ENCODE results near the gene SNX8.

DNA sequence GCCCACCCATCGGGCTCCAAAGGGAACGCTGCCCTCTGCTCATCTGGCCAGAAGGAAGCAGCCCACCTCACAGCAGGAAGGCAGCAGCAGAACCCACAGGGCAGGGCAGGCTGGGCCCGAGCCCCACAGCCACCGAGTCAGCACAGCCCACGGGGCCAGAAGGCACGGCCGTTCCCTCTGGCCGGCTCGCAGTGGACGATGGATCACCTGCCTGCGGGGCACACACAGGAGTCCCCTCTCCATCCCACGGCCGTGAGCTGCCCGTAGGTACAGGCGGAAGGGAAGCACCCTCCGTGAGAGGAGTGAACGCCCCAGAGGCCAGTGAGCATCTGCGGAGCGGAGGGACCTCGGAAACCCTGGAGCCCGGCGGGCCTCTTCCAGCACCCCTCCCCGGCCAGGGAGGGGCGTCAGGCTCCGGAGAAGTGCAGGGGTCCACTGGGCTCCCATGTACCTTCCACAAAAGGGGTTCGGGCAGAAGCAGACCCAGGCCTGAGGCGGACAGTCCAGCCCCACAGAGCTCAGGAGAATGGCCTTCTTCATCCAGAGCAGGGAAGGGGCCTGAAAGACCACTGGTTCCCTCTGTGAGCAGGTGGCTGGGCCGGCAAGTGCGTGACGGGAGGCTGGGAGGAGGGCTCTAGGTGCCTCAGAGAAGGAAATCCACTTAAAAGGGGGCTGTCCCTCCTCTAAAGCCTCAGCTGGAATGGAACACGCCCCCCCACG, 60.6 kb downstream of the SNX8 start:
- TF ChIP-seq, protein P1, sequence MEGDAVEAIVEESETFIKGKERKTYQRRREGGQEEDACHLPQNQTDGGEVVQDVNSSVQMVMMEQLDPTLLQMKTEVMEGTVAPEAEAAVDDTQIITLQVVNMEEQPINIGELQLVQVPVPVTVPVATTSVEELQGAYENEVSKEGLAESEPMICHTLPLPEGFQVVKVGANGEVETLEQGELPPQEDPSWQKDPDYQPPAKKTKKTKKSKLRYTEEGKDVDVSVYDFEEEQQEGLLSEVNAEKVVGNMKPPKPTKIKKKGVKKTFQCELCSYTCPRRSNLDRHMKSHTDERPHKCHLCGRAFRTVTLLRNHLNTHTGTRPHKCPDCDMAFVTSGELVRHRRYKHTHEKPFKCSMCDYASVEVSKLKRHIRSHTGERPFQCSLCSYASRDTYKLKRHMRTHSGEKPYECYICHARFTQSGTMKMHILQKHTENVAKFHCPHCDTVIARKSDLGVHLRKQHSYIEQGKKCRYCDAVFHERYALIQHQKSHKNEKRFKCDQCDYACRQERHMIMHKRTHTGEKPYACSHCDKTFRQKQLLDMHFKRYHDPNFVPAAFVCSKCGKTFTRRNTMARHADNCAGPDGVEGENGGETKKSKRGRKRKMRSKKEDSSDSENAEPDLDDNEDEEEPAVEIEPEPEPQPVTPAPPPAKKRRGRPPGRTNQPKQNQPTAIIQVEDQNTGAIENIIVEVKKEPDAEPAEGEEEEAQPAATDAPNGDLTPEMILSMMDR (IDR thresholded peaks at IDR 0.05 in 4 of 5, conservative IDR thresholded peaks at IDR 0.05 in 1 of 5) = no peak
- no peak for TF ChIP-seq POLR2A (IDR thresholded peaks at IDR 0.05)
